ENCODE results near the gene SIAH1. TPM values are rescaled to one million over a fixed set of nuclear protein-coding genes. Genes with fewer than 3 reads are reported as not detected.

Gene SIAH1
- total and polyA plus RNA-seq, 8 donors: 10.9 to 77.7 (median 21.4) TPM

- Histone ChIP-seq H3K9me3 (no peaks in the 10 kb centered on the region), H3K4me1 (peaks cover 27 to 65% (median 48%) of the 10 kb centered on the region in 4 donors), H3K36me3 (no peaks in the 10 kb centered on the region), H3K4me3 (peak overlapping the region; percentile 89 to 93 (median 91)), H3K27ac (peak overlapping the region in 4 of 5 donors; percentile 96 to 100 (median 98)), H3K27me3 (no peaks in the 10 kb centered on the region)
- DNase-seq: no peak
- intact Hi-C loops (cut with DNase I; ENCODE audit: low total_unique reads): no loop called here
- WGBS, 5 donors: 25 to 34% (median 31%) methylated on average over 6 of the region's 6 CpGs
- no peak for TF ChIP-seq CTCF (IDR thresholded peaks at IDR 0.05)
- no peak for TF ChIP-seq EP300 (IDR thresholded peaks at IDR 0.05)
Measured at GRCh38 chr16:48383009-48383876, 2.0 kb downstream of the SIAH1 start.

- Histone ChIP-seq H3K27ac (peak overlapping the region in 1 of 5 donors; percentile 1), H3K4me1 (peaks cover 35 to 76% (median 59%) of the 10 kb centered on the region in 4 donors), H3K27me3 (no peaks in the 10 kb centered on the region), H3K4me3 (no peak overlapping the region), H3K36me3 (no peaks in the 10 kb centered on the region), H3K9me3 (no peaks in the 10 kb centered on the region)
- intact Hi-C loops (cut with DNase I; ENCODE audit: low total_unique reads): no loop called here
- 91 to 98% (median 96%) methylated on average over 4 of the region's 4 CpGs for WGBS, 5 donors
- TF ChIP-seq POLR2AphosphoS5 (IDR thresholded peaks at IDR 0.05) (no peak), POLR2A (IDR thresholded peaks at IDR 0.05) (no peak), CTCF (IDR thresholded peaks at IDR 0.05) (no peak), EP300 (IDR thresholded peaks at IDR 0.05) (no peak)
- DNase-seq: no peak
Measured at GRCh38 chr16:48382131-48382530, 3.1 kb downstream of the SIAH1 start.

- Histone ChIP-seq H3K27ac (no peak overlapping the region), H3K4me3 (no peak overlapping the region), H3K27me3 (no peaks in the 10 kb centered on the region), H3K9me3 (no peaks in the 10 kb centered on the region), H3K4me1 (peaks cover 42 to 83% (median 67%) of the 10 kb centered on the region in 4 donors), H3K36me3 (no peaks in the 10 kb centered on the region)
- intact Hi-C loops (cut with DNase I; ENCODE audit: low total_unique reads): no loop called here
- DNase-seq: no peak
- 74 to 80% (median 75%) methylated on average over 5 of the region's 5 CpGs for WGBS, 5 donors
- TF ChIP-seq CTCF (IDR thresholded peaks at IDR 0.05): no peak
- TF ChIP-seq POLR2A (IDR thresholded peaks at IDR 0.05): no peak
- no peak for TF ChIP-seq EP300 (IDR thresholded peaks at IDR 0.05)
- no peak for TF ChIP-seq POLR2AphosphoS5 (IDR thresholded peaks at IDR 0.05)
Measured at GRCh38 chr16:48381201-48381600, 4.0 kb downstream of the SIAH1 start.

GRCh38 chr16:48378836-48379235, 6.4 kb downstream of the SIAH1 start:
- no peaks in the 10 kb centered on the region for H3K27me3 ChIP-seq
- TF ChIP-seq CTCF (IDR thresholded peaks at IDR 0.05) (no peak), EP300 (IDR thresholded peaks at IDR 0.05) (no peak), POLR2AphosphoS5 (IDR thresholded peaks at IDR 0.05) (no peak), POLR2A (IDR thresholded peaks at IDR 0.05) (no peak)
- H3K4me3 ChIP-seq: no peak overlapping the region
- H3K27ac ChIP-seq: peak overlapping the region in 1 of 5 donors; percentile 30
- DNase-seq: no peak
- 56 to 83% (median 72%) methylated on average over 1 of the region's 1 CpG for WGBS, 5 donors
- H3K36me3 ChIP-seq: no peaks in the 10 kb centered on the region
- H3K9me3 ChIP-seq: no peaks in the 10 kb centered on the region
- H3K4me1 ChIP-seq: peaks cover 59 to 100% (median 80%) of the 10 kb centered on the region in 4 donors
- intact Hi-C loops (cut with DNase I; ENCODE audit: low total_unique reads): no loop called here

Data from stomach (tissue), 9 donors.